AG09309 (cell line): ENCODE measurements around the gene CYB561D2.

ENCODE experiments used
- DNase-seq: peaks from one replicate; pipeline ENCODE4 v3.0.0-alpha.2; 2010; ENCODE audit warnings: low read depth
- H3K4me3 ChIP-seq: 2 replicates; pipeline ENCODE4 v1.5.1; 2011; ENCODE audit warnings: mild to moderate bottlenecking, low read depth, low read length, moderate library complexity; ENCODE audit not compliant: control insufficient read depth
- TF ChIP-seq, protein P1 (sequence below): IDR thresholded peaks from 2 replicates; pipeline ENCODE4 v1.5.1; 2011; ENCODE audit warnings: mild to moderate bottlenecking, low read depth, low read length, inconsistent platforms; ENCODE audit not compliant: insufficient read depth, control insufficient read depth; ENCODE audit errors: missing control alignments

CYB561D2 gene

DNA sequence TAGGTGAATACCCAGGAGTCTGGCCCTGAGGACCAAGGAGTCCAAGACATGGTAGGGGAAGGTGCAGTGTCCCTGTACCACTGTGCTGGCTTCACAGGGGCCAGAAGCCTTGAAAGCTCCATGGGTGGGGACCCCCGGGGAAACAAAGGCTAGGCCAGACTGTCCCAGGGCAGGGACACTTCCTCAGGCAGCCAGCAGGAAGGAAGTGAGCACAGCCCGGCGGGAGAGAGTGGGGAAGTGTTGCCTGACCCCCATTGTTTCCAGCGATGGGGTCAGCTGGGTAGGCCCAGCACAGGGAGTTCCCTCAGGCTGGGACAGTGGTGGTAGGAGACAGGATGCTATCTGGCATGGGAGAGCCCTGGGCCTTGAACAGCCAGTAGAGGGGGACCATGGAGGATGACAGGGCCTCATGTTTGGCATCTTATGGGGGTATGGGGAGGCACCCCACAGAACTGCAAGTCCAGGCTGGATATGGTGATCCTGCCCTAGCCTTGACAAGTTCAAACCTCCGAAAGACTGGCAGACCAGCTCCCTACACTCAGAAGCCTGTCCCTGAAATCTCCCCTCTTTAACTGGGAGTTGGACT is 27.0 kb upstream of the CYB561D2 start:
- no peak overlapping the region for H3K4me3 ChIP-seq
- TF ChIP-seq, protein P1, sequence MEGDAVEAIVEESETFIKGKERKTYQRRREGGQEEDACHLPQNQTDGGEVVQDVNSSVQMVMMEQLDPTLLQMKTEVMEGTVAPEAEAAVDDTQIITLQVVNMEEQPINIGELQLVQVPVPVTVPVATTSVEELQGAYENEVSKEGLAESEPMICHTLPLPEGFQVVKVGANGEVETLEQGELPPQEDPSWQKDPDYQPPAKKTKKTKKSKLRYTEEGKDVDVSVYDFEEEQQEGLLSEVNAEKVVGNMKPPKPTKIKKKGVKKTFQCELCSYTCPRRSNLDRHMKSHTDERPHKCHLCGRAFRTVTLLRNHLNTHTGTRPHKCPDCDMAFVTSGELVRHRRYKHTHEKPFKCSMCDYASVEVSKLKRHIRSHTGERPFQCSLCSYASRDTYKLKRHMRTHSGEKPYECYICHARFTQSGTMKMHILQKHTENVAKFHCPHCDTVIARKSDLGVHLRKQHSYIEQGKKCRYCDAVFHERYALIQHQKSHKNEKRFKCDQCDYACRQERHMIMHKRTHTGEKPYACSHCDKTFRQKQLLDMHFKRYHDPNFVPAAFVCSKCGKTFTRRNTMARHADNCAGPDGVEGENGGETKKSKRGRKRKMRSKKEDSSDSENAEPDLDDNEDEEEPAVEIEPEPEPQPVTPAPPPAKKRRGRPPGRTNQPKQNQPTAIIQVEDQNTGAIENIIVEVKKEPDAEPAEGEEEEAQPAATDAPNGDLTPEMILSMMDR = no peak
- DNase-seq = no peak

DNA sequence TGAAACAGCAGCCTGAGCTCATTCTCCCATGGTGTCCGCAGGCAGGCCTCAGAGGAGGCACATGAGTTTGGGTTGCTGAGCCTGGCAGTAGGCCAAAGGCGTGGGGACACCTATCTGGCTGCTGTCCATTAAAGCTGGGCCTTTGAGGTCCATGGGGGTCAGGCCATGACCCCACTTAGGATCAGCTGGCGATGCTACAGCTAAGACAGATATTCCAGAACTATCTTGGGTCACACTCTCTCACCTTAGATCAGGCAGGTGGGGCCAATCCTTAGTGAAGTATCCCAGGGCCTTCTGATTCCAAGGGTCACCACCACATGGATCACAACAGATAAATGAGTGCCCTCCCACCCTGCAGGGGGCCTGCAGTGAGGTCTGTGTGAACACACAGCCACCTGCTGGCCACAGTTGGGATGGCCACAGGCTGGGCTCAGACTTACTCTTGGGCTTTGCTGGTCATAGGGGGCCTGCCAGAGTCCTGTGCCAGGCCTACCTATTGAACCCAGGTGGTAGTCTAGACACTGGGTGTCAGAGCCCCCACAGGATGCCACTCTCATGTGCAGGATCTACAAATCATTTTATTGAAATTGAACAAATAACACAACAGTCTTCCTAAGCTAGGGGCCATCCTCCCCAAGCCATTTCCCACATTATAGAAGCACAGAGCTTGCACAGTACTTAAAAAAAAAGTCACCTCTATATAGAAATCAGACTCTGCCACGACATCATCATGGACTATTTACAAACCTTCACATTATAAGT is 26.1 kb upstream of the CYB561D2 start:
- TF ChIP-seq, protein P1 = peak; percentile 86
- H3K4me3 ChIP-seq = no peak overlapping the region
- DNase-seq = no peak

DNA sequence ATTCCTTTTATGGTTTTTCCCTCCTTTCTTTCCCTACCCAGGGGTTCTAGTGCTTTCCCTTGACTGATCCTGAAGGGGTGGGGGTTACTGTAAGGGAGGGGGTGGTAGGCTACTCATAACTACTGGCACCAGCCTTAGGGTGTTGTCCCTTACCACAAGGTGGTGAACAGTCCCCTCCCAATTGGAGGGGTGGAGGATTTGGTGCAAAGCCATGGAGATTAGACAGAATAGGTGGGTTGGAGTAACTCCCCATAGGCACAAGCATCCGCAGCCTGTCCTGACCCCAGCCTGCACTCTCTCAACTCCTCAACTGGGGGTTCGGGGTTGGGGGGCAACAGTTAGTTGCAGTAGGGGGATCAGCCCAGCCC is 25.6 kb upstream of the CYB561D2 start:
- H3K4me3 ChIP-seq = no peak overlapping the region
- TF ChIP-seq, protein P1 = no peak
- DNase-seq = no peak

DNA sequence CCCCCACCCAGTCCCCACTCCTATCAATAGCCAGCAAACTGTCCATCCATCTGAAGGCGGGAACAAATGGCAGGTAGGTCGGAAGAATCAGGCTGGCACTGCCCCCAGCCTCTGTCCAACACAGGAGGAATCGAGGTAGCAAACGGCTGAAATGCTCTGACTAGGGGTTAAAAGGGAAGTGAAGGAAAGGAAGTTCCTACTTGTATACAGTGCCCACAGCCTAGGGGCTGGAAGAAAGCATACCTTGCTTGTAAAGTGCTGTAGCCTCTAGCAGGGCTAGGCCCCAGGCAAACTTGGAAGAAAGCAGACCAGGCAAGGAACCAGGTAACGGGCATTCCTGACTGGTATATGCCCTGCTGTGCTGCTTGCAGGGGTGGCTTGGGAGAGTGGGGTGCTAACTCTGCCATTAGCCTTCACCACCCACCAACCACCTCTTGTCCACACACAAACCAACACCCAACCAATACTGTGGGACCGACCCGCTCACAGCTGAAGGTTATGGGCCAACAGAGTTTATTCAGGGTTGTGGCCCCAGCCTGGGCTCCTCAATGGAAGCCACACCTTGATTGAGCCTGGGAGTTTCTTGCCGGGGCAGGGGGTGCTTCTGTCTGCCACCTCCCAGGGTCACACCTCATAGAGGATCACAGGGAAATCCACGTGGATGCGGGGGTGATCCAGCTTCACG is 25.0 kb upstream of the CYB561D2 start:
- TF ChIP-seq, protein P1 = no peak
- H3K4me3 ChIP-seq = no peak overlapping the region
- DNase-seq = no peak

DNA sequence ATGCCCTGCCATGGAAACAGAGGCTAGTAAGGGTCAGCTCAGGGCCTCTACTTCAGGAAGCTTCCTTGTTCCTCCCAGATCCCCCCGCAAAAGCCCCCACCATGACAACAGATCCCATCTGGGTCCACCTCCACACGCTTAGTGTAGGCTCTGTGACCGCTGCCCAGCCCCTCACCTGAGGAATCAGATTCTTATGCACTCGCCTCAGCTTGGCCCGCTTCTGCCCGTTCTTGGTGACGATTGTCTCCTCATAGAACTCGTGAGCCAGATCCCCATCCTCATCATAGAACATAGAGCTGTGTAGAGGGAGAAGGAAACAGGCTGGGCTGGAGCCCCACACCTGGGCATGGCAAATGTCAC is 24.5 kb upstream of the CYB561D2 start:
- H3K4me3 ChIP-seq = no peak overlapping the region
- TF ChIP-seq, protein P1 = no peak

DNA sequence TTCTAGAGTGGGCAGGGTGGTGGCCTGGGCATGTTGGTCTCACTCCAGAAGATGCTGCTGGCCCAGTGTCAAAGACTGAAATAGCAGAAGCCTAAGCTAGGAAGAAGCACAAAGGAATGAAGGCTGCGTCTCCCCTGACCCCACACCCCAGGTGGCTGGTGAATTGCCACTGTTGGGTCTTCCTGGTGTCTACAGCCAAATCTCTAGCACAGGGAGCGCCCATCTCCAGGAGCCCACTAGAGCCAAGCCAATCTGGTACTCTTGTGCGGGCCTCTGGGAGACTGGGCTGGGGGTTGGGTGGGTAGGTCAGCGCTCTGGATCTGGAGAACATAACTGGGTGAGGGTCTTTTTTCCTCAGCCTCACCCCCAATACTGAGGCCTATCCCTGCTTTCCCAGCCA is 23.5 kb upstream of the CYB561D2 start:
- peak overlapping the region; percentile 82 for H3K4me3 ChIP-seq
- no peak for DNase-seq
- TF ChIP-seq, protein P1 = no peak

More for the DNA sequence above, 24.5 kb upstream of the CYB561D2 start:
- DNase-seq = no peak
